ENCODE results near the gene CCND1. TPM values are rescaled to one million over a fixed set of nuclear protein-coding genes. Genes with fewer than 3 reads are reported as not detected.

The CCND1 gene
- total RNA-seq, 1 experiment from 2014 or later: 868 TPM

DNA sequence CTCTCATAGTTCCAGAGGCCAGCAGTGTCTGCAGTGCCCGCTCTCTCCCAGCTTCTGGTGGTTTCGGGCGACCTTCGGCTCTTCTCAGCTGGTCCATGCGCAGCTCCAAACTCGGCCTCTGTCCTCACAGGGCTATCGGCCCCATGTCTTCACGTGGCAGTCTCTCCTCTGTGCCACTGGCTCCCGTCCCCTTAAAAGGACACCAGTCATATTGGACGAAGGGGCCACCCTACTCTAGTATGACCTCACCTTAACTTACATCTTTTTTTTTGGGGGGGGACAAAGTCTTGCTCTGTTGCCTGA, 20.4 kb downstream of the CCND1 start:
- no peak for DNase-seq
- no peaks in the 10 kb centered on the region for H3K4me1 ChIP-seq (ENCODE audit: insufficient read depth, low read length)
- no peaks in the 10 kb centered on the region for H3F3A ChIP-seq (ENCODE audit: low read length, unreplicated experiment)
- no peaks in the 10 kb centered on the region for H3K9me2 ChIP-seq (replicated peaks; ENCODE audit: low read length)
- no peaks in the 10 kb centered on the region for H3K79me2 ChIP-seq (ENCODE audit: low read length)
- CTCF ChIA-PET: interaction anchor here (1.0 kb wide), 2 partner anchors 9 to 22 kb away, joined by 3 to 5 read pairs; no protein-coding TSS in a partner anchor
- no TSS peak for BruUV-seq (replicated peaks)
- H3K36me3 ChIP-seq (ENCODE audit: low read depth, low read length): no peaks in the 10 kb centered on the region; the same call in 1 of the 2 replicates
- no peak overlapping the region for H3K4me3 ChIP-seq (ENCODE audit: low read length)
- ATAC-seq: no peak
- no peaks in the 10 kb centered on the region for H3K9me3 ChIP-seq (ENCODE audit: low read length)
- no peak overlapping the region for H2AFZ ChIP-seq (ENCODE audit: low read length)
- no peak for TF ChIP-seq CTCF (conservative IDR thresholded peaks at IDR 0.05; ENCODE audit: low read depth, low read length)
- no peak for TF ChIP-seq EZH2phosphoT487 (IDR thresholded peaks at IDR 0.05; ENCODE audit: borderline replicate concordance, low read length)
- no peak for TF ChIP-seq EZH2 (IDR thresholded peaks at IDR 0.05; ENCODE audit: low read length, unreplicated experiment)
- POLR2A ChIA-PET (ENCODE audit: unreplicated experiment): no interaction called here
- no peak overlapping the region for H3K27ac ChIP-seq (ENCODE audit: low read length)
- H4K20me1 ChIP-seq (ENCODE audit: low read length): no peaks in the 10 kb centered on the region
- no peak overlapping the region for H3K9ac ChIP-seq (ENCODE audit: low read length)
- H3K4me2 ChIP-seq (ENCODE audit: low read length): no peak overlapping the region
- no peaks in the 10 kb centered on the region for H3K27me3 ChIP-seq (ENCODE audit: low read length)
- intact Hi-C loops (cut with micrococcal nuclease): no loop called here

GRCh38 chr11:69662021-69662698, 21.2 kb downstream of the CCND1 start:
- H3K9me3 ChIP-seq (ENCODE audit: low read length): no peaks in the 10 kb centered on the region
- ATAC-seq: peak; percentile 57
- no peak overlapping the region for H3K4me2 ChIP-seq (ENCODE audit: low read length)
- no peaks in the 10 kb centered on the region for H3K79me2 ChIP-seq (ENCODE audit: low read length)
- BruUV-seq (replicated peaks): no TSS peak
- no peak overlapping the region for H3K4me3 ChIP-seq (ENCODE audit: low read length)
- no peak overlapping the region for H3K9ac ChIP-seq (ENCODE audit: low read length)
- H3F3A ChIP-seq (ENCODE audit: low read length, unreplicated experiment): no peaks in the 10 kb centered on the region
- no peak overlapping the region for H2AFZ ChIP-seq (ENCODE audit: low read length)
- no peaks in the 10 kb centered on the region for H3K27me3 ChIP-seq (ENCODE audit: low read length)
- intact Hi-C loops (cut with micrococcal nuclease): no loop called here
- no peaks in the 10 kb centered on the region for H4K20me1 ChIP-seq (ENCODE audit: low read length)
- no peak for DNase-seq
- H3K4me1 ChIP-seq (ENCODE audit: insufficient read depth, low read length): no peaks in the 10 kb centered on the region
- no peaks in the 10 kb centered on the region for H3K9me2 ChIP-seq (replicated peaks; ENCODE audit: low read length)
- no peak for TF ChIP-seq EZH2 (IDR thresholded peaks at IDR 0.05; ENCODE audit: low read length, unreplicated experiment)
- TF ChIP-seq CTCF (conservative IDR thresholded peaks at IDR 0.05; ENCODE audit: low read depth, low read length): peak; percentile 55
- no peak for TF ChIP-seq EZH2phosphoT487 (IDR thresholded peaks at IDR 0.05; ENCODE audit: borderline replicate concordance, low read length)
- ChIA-PET POLR2A (ENCODE audit: unreplicated experiment) (interaction anchor here (0.7 kb wide), 1 partner anchor 12 kb away, joined by 3 read pairs; no protein-coding TSS in a partner anchor), CTCF (interaction anchor here (1.0 kb wide), 2 partner anchors 8 to 21 kb away, joined by 3 to 5 read pairs; no protein-coding TSS in a partner anchor)
- no peak overlapping the region for H3K27ac ChIP-seq (ENCODE audit: low read length)
- H3K36me3 ChIP-seq (ENCODE audit: low read depth, low read length): no peaks in the 10 kb centered on the region; the same call in 1 of the 2 replicates

DNA sequence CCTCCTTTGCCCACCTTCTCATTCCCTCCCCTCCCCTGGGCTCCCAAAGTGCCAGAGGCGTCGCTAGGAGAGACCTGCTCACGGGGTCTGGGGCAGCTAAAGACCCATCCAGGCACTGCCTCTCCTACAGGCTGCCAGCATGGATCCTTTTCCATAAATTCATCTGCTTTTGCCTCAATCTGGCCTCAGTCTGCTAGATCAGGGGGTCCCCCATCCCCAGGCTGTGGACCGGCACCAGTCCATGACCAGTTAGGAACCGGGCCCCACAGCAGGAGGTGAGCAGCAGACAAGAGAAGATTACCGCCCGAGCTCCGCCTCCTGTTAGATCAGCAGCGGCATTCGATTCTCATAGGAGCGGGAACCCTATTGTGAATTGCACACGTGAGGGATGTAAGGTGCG, 21.9 kb downstream of the CCND1 start:
- ATAC-seq (no peak), DNase-seq (no peak)
- no peak overlapping the region for H3K4me3 ChIP-seq (ENCODE audit: low read length)
- POLR2A ChIA-PET (ENCODE audit: unreplicated experiment): no interaction called here
- BruUV-seq (replicated peaks): no TSS peak
- H3F3A ChIP-seq (ENCODE audit: low read length, unreplicated experiment): no peaks in the 10 kb centered on the region
- H3K27ac ChIP-seq (ENCODE audit: low read length): no peak overlapping the region
- TF ChIP-seq CTCF (conservative IDR thresholded peaks at IDR 0.05; ENCODE audit: low read depth, low read length): no peak
- no peak for TF ChIP-seq EZH2phosphoT487 (IDR thresholded peaks at IDR 0.05; ENCODE audit: borderline replicate concordance, low read length)
- no peak for TF ChIP-seq EZH2 (IDR thresholded peaks at IDR 0.05; ENCODE audit: low read length, unreplicated experiment)
- no peaks in the 10 kb centered on the region for H3K27me3 ChIP-seq (ENCODE audit: low read length)
- H3K9ac ChIP-seq (ENCODE audit: low read length): no peak overlapping the region
- H3K4me2 ChIP-seq (ENCODE audit: low read length): no peak overlapping the region
- no peaks in the 10 kb centered on the region for H3K9me2 ChIP-seq (replicated peaks; ENCODE audit: low read length)
- CTCF ChIA-PET: no interaction called here
- H2AFZ ChIP-seq (ENCODE audit: low read length): no peak overlapping the region
- intact Hi-C loops (cut with micrococcal nuclease): no loop called here
- H3K79me2 ChIP-seq (ENCODE audit: low read length): no peaks in the 10 kb centered on the region
- H4K20me1 ChIP-seq (ENCODE audit: low read length): no peaks in the 10 kb centered on the region
- H3K36me3 ChIP-seq (ENCODE audit: low read depth, low read length): peaks cover 5% of the 10 kb centered on the region; the same call in 1 of the 2 replicates
- H3K9me3 ChIP-seq (ENCODE audit: low read length): no peaks in the 10 kb centered on the region
- no peaks in the 10 kb centered on the region for H3K4me1 ChIP-seq (ENCODE audit: insufficient read depth, low read length)

Data from PC-3 (cell line).